AG04449 (cell line): ENCODE results near the gene TNNI2.
"Not testable (repeated sequence)": the region's sequence is repeated elsewhere in the genome, so short reads cannot be mapped to it uniquely, and the experiment has no call there.

Experiments
- CTCF ChIA-PET: fragments of 350-600 bp; formaldehyde crosslinking; extraction: SDS; loops from one replicate; lab custom pipeline; 2021; ENCODE audit warnings: antibody characterized with exemption; lab: Yijun Ruan, JAX
- POLR2A ChIA-PET: fragments of 400-600, 350-600 bp; formaldehyde crosslinking; extraction: SDS; loops from one replicate; lab custom pipeline; 2020; ENCODE audit warnings: antibody characterized with exemption, inconsistent platforms; lab: Yijun Ruan, JAX
- DNase-seq: peaks from one replicate; pipeline ENCODE4 v3.0.0-alpha.2; 2010; ENCODE audit warnings: low read depth, low spot score
- H3K4me3 ChIP-seq: 2 replicates; pipeline ENCODE4 v1.5.1; 2011; ENCODE audit warnings: low read depth, mild to moderate bottlenecking, control low read depth, low read length
- CTCF ChIP-seq: IDR thresholded peaks from one replicate; pipeline ENCODE4 v1.5.1; 2011; ENCODE audit warnings: mild to moderate bottlenecking, moderate library complexity, low read length, control low read depth, inconsistent platforms; ENCODE audit not compliant: insufficient read depth; ENCODE audit errors: missing control alignments

The TNNI2 gene

GRCh38 chr11:1872267-1872985, 33.6 kb downstream of the TNNI2 start:
- POLR2A ChIA-PET, result interaction anchor here (0.7 kb wide), 1 partner anchor 279 kb away, joined by 3 read pairs; no protein-coding TSS in a partner anchor
- no peak overlapping the region for H3K4me3 ChIP-seq
- CTCF ChIA-PET, result no interaction called here
- no peak for TF ChIP-seq CTCF
- no peak for DNase-seq

GRCh38 chr11:1873048-1873812, 34.4 kb downstream of the TNNI2 start:
- CTCF ChIA-PET, result no interaction called here
- TF ChIP-seq CTCF, result no peak
- POLR2A ChIA-PET, result interaction anchor here (0.7 kb wide), 1 partner anchor 278 kb away, joined by 3 read pairs; no protein-coding TSS in a partner anchor
- no peak for DNase-seq
- no peak overlapping the region for H3K4me3 ChIP-seq

- H3K4me3 ChIP-seq, POLR2A ChIA-PET, DNase-seq, CTCF ChIA-PET: not testable (repeated sequence)
Observed at GRCh38 chr11:1873813-1874150, 35.0 kb downstream of the TNNI2 start.

- DNase-seq, POLR2A ChIA-PET, H3K4me3 ChIP-seq: not testable (repeated sequence)
- CTCF ChIA-PET, result interaction anchor here (1.4 to 2.5 kb wide), 3 partner anchors 74 to 276 kb away, joined by 3 to 17 read pairs (median 7); no protein-coding TSS in a partner anchor
Observed at GRCh38 chr11:1874441-1875092, 35.8 kb downstream of the TNNI2 start.

- no peak for TF ChIP-seq CTCF
Observed at GRCh38 chr11:1875093-1875850, 36.5 kb downstream of the TNNI2 start.

GRCh38 chr11:1875851-1876301, 37.1 kb downstream of the TNNI2 start:
- POLR2A ChIA-PET, H3K4me3 ChIP-seq, DNase-seq: not testable (repeated sequence)
- CTCF ChIA-PET, result interaction anchor here (0.9 to 4.0 kb wide), 11 partner anchors 12 to 275 kb away, joined by 3 to 29 read pairs (median 4); partner anchors contain the start of gene SYT8

More at GRCh38 chr11:1875093-1875850, 36.5 kb downstream of the TNNI2 start:
- no peak for DNase-seq
- ChIA-PET CTCF (interaction anchor here (1.1 to 4.0 kb wide), 6 partner anchors 41 to 275 kb away, joined by 3 to 29 read pairs (median 5); partner anchors contain the start of gene SYT8), POLR2A (no interaction called here)
- H3K4me3 ChIP-seq, result no peak overlapping the region

GRCh38 chr11:1876361-1877063, 37.7 kb downstream of the TNNI2 start:
- H3K4me3 ChIP-seq, result no peak overlapping the region
- CTCF ChIA-PET, result interaction anchor here (0.9 to 4.0 kb wide), 15 partner anchors 13 to 274 kb away, joined by 3 to 29 read pairs (median 3); partner anchors contain the start of genes H19, PRR33 and SYT8
- POLR2A ChIA-PET, result no interaction called here
- no peak for DNase-seq
- TF ChIP-seq CTCF, result peak; percentile 65
